HFF-Myc (cell line): ENCODE data around the gene KCNAB2.

ENCODE experiments used
- DNase-seq: peaks from one replicate; pipeline ENCODE4 v3.0.0-alpha.2; 2011; ENCODE audit warnings: low read depth; ENCODE audit errors: extremely low read depth
- H3K4me3 ChIP-seq: replicated peaks from 2 replicates; pipeline ENCODE4 v1.5.1; 2011; ENCODE audit warnings: low read depth, mild to moderate bottlenecking, control low read depth, low read length
- TF ChIP-seq, protein P1 (sequence below): IDR thresholded peaks from 2 replicates; pipeline ENCODE4 v1.5.1; 2012; ENCODE audit warnings: mild to moderate bottlenecking, low read depth, low read length, control low read depth; ENCODE audit errors: missing control alignments

Gene KCNAB2

GRCh38 chr1:6000444-6001288, 45.0 kb upstream of the KCNAB2 start:
- TF ChIP-seq, protein P1, sequence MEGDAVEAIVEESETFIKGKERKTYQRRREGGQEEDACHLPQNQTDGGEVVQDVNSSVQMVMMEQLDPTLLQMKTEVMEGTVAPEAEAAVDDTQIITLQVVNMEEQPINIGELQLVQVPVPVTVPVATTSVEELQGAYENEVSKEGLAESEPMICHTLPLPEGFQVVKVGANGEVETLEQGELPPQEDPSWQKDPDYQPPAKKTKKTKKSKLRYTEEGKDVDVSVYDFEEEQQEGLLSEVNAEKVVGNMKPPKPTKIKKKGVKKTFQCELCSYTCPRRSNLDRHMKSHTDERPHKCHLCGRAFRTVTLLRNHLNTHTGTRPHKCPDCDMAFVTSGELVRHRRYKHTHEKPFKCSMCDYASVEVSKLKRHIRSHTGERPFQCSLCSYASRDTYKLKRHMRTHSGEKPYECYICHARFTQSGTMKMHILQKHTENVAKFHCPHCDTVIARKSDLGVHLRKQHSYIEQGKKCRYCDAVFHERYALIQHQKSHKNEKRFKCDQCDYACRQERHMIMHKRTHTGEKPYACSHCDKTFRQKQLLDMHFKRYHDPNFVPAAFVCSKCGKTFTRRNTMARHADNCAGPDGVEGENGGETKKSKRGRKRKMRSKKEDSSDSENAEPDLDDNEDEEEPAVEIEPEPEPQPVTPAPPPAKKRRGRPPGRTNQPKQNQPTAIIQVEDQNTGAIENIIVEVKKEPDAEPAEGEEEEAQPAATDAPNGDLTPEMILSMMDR = no peak
- DNase-seq = no peak
- no peak overlapping the region for H3K4me3 ChIP-seq

DNA sequence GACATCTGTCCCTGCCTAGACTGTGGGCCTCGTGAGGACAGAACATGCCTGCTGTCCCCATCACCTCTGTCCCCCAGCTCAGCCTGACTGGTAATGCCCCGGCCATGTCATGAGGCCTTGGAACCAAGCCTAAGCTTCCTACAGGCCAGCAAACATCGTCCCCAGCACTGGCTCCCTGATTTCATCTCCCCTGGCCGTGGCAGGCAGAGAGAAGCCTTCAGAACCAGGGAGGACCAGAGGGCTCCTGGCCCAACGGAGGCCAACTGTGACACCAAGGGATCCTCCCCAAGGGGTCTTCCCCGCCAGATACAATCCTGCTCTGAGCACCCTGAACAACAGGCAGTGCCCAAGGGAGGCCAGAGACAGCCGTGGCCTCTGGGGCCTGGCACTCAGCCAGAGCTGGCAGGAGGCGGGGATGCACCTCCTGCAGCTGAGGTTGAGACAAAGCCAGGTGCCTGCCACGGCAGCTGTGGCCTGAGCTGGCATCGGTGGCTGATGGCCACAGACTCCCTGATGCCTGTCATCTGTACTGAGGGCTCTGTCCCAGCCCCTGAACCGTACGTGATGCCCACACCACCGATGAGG, 43.6 kb upstream of the KCNAB2 start:
- TF ChIP-seq, protein P1 = no peak
- no peak for DNase-seq
- H3K4me3 ChIP-seq = no peak overlapping the region

- no peak for DNase-seq
- H3K4me3 ChIP-seq = no peak overlapping the region
- TF ChIP-seq, protein P1 = no peak
These were observed 42.8 kb upstream of the KCNAB2 start for GRCh38 chr1:6002714-6003501.

GRCh38 chr1:6003568-6004411, 41.9 kb upstream of the KCNAB2 start:
- no peak overlapping the region for H3K4me3 ChIP-seq
- DNase-seq = no peak
- TF ChIP-seq, protein P1 = no peak

- TF ChIP-seq, protein P1 = no peak
- no peak overlapping the region for H3K4me3 ChIP-seq
- DNase-seq = no peak
These were observed 41.1 kb upstream of the KCNAB2 start for GRCh38 chr1:6004412-6005123.
